Measurements from ENCODE around the gene ZNF24.
A peak's percentile ranks its signal among the peaks of the same experiment; 100 is the strongest.

The ZNF24 gene

GRCh38 chr18:35290094-35290735 is 54.0 kb downstream of the ZNF24 start, which contains the start of gene ZSCAN30:
ZSCAN30 (minus strand) TSS chr18:35290229; CDS start chr18:35264352, 25,877 bp downstream.
- peak; percentile 94 for DNase-seq

GRCh38 chr18:35289727-35290093 is 54.5 kb downstream of the ZNF24 start:
- DNase-seq: peak; percentile 10

GRCh38 chr18:35289293-35289692 is 54.9 kb downstream of the ZNF24 start:
- DNase-seq: peak; percentile 49

- DNase-seq: no peak
These were observed 59.4 kb downstream of the ZNF24 start for GRCh38 chr18:35284841-35285240.

DNA sequence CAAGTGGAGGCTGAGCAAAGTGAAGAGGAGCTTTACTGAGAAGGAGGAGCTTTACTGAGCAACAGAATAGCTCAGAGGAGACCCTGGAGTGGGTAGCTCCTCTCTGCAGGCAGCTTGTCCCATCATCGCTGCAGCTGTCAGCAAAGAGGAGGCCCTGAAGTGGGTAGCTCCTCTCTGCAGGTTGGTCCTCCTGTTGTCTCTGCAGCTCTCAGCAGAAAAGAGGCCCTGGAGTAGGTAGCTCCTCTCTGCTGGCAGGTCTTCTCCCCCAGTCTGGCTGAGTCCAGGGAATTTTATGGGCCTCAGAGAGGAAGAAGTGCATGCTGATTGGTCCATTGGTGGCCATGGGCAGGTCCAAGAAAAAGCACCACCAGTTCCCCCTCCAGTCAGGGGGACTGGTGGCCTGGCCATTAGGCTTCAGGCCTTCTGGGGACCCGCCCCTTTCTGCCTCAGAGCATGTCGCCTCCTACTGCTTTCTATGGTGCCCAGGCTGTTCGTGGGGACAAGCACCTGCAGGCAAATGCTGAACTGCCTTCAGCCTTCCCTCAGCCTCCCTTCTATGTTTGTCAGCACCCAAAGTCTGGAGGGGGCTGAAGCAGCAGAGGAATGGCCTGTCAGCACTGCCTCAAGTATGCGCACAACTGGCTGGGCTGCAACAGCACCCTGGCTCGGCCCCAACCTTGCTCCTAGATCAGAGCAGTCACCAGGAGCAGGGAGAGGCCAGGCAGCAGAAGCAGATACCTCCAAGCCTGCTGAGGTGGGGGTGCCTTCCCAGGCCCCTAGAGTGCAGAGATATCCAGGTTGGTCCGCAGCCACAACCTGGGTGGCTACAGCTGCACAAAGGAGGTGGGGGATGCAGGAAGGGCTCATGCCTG is 60.1 kb downstream of the ZNF24 start:
- no peak for DNase-seq

DNA sequence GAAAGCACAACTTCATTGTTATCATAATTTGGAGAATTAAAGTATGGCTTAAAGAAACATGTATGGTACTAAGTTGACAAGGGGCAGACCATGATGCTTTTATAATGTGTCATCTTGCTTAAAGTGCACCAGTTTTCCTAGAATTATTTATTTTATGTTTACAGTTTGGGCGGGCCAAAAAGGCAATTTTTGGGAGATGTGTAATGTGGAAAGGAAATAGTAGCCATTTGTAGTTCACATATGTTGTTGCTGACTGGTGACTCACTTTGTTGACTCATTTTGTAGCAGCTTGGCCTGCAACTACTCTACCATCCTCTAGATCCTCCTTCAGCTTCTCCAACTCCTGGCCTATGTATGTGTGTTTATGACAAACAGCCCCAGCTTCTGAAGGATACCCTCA is 61.9 kb downstream of the ZNF24 start:
- DNase-seq: peak; percentile 92

Data from fibroblast of skin of back (primary cell).